CD4-positive, alpha-beta T cell treated with Interleukin-1 beta for 1 hour (primary cell): Measurements from ENCODE around the gene RASIP1.
"Not testable (repeated sequence)": the region's sequence is repeated elsewhere in the genome, so short reads cannot be mapped to it uniquely, and the experiment has no call there.

Experiments used
- DNase-seq, 2 donors: peaks; one replicate each; pipeline ENCODE4 v3.0.0-alpha.2; 2020 to 2022

Gene RASIP1

DNA sequence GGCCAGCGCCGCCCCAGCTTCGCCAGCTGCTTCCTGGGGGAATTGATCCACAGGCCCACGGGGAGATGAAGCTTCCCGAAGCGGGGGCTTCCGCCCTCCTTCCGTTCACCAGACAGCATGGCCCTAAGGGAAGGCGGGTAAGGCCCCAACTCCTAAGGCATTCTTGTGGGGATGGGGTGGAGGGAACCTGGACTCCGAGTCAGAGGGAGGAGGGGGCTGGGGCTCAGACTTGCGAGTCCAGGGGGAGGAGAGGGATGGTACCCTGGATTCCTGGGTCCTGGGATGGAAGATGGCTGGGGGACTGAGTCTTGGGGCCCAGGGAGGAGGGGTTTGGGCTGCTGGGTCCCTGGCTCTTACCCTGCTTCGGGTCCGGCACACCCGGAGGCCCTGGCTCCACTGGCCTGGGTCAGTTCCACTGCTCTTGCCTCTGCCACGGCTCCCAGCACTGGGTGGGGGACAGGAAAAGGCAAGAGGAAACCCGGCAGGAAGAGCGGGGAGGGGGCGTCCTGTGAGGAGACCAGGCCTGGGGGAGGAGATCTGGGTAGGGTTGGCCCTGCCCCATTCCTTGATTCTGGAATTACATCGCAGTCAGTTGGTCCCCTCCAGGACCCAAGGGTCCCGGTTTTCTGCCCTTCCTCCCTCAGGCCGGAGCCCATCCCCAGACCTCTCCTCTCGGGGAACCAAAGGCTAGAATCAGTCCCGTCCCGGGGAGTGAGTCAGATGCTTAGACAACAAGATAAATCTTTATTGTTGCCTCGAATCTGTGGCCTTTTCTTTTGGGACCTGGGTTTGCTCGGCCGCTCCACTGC is at the start of gene RASIP1:
RASIP1 (minus strand) TSS at position 447 of the 809 bp plus-strand sequence; CDS start at position 119, 328 bp downstream.
- no peak for DNase-seq

GRCh38 chr19:48787331-48787730 is 46.9 kb upstream of the RASIP1 start:
- not testable (repeated sequence) for DNase-seq

- DNase-seq: not testable (repeated sequence)
Measured at GRCh38 chr19:48786422-48786821, 46.0 kb upstream of the RASIP1 start.

GRCh38 chr19:48784527-48784926 is 44.1 kb upstream of the RASIP1 start:
- DNase-seq: no peak

DNA sequence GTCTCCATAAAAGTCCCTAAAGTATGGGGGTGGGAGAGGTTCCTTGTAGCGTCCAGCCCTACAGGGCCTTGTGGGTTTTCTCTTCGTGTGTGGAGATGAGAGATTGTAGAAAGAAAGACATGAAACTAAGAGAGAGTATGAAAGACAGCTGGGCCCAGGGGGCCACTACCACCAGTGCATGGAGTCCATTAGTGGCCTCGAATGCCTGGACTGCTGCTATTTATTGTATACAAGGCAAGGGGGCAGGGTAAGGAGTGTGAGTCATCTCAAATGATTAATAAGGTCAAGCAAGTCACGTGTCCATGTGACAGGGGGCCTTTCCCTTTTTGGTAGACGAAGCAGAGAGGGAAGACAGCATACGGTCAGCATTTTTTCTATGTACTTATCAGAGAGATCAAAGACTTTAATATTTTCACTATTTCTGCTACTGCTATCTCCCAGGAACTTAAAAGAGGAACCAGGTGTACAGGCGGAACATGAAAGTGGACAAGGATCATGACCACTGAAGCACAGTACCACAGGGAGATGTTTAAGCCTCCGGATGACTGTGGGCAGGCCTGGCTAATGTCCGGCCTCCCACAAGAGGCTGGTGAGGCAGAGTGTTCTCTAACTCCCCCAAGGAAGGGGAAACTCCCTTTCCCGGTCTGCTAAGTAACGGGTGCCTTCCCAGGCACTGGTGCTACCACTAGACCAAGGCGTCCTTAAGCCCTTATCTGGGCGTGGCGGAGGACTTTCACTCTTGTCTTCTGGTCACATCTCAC is 40.4 kb upstream of the RASIP1 start:
- peak; percentile 10 to 45 for DNase-seq

- DNase-seq: no peak
Measured at GRCh38 chr19:48779636-48780035, 39.2 kb upstream of the RASIP1 start.

DNA sequence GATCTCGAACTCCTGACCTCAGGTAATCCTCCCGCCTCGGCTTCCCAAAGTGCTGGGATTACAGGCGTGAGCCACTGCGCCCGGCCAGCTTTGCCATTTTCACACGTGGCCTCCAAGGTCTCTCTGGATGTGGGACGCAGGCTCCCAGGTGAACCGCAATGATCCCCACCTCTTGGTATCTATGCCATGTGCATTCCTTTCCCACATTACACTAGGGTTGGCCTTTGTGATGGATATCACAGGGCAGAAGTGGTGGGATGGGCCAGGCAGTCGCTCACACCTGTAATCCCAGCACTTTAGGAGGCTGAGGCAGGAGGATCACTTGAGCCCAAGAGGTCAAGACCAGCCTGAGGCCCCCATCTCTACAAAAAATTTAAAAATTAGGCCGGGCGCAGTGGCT is 37.3 kb upstream of the RASIP1 start:
- no peak for DNase-seq

GRCh38 chr19:48777139-48777538 is 36.7 kb upstream of the RASIP1 start:
- DNase-seq: no peak

DNA sequence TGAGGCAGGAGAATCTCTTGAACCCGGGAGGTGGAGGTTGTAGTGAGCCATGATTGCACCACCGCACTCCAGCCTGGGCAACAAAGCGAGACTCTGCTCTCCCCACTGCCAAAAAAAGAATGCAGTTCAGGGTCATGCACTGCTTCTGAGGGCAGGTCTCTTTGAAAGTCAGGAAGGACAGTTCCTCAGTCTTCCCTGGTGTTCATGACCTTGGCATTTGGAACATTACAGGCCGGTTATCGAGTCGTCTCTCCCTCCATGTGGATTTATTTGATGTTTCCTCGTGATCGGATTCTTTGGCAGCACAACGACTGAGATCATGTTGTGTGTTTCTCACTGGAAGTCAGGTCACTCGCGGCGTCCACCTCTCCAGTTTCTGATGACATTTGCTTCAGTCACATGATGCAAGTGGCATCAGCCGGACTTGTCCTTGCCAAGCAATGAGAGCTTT is 32.1 kb upstream of the RASIP1 start:
- DNase-seq: no peak

- no peak for DNase-seq
Measured at GRCh38 chr19:48770734-48771472, 30.5 kb upstream of the RASIP1 start.

DNA sequence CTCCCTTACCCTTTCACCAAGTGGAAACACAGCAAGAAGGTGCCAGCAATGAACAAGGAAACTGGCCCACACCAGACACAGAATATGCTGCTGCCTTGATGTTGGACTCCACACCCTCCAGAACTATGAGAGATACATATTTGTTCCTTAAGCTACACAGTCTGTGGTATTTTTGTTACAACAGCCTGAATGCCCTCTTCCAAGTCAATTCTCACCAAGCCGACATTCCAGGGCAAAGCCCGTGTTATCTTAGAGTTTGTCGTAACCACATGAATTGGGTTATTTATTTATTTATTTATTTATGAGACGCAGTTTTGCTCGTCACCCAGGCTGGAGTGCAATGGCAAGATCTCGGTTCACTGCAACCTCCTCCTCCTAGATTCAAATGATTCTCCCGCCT is 29.9 kb upstream of the RASIP1 start:
- DNase-seq: no peak

- no peak for DNase-seq
Measured at GRCh38 chr19:48768994-48769713, 28.7 kb upstream of the RASIP1 start.

DNA sequence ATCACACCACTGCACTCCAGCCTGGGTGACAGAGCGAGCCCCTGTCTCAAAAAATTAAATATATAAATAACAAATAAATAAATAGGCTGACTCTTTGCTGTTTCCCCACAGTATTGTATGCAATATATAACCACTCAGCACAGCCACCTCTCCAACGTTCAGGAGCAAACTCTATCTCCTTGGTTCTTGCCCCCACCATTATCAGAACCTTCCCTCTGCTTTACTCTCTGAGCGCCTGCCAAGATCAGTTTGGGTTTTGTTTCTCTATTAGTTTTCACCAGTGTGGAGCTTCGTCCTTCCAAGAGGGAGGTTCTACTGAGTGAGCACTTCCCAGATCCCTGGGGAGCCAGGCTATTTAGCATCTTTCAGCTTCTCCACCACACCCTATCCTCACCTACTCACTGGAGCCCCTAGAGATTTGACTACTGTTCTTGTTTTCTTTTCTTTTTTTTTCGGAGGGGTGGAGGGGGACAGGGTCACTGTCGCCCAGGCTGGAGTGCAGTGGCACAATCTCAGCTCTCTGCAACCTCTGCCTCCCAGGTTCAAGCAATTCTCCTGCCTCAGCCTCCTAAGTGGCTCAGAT is 27.9 kb upstream of the RASIP1 start:
- DNase-seq: not testable (repeated sequence)

GRCh38 chr19:48765816-48766215 is 25.4 kb upstream of the RASIP1 start:
- not testable (repeated sequence) for DNase-seq

DNA sequence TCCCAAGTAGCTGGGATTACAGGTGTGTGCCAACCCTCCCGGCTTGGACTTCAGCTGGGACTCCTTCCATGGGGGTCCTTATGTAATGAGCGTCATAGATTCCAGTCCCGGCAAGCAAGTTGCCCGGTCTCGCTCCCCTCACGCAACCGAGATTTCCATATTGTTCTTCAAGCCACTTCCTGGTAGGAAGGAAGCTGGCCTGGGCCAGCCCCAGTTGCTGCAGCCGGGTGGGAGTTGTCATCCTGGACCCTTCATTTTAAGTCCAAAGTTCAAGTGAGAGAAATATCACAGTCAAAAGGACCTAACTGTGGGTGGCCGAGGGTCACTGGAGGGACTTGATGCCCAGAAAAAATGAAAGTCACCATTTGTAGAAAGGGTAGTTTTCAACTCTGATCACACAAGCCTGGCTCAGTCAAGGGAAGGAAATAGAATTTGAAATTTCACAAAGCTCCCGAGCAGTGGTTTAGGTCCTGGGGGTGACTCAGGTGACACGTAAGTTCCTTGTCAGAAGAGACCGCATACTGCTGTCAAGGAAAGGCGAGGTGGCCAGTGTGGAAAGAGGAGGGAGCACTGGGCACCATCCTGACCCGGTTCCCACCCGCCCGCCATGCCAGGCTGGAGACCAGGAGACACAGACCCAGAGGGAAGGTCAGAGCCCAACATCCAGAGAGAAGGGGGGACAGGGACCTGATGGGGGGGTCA is 20.2 kb upstream of the RASIP1 start:
- no peak for DNase-seq

GRCh38 chr19:48757741-48758144 is 17.3 kb upstream of the RASIP1 start:
- DNase-seq: no peak

DNA sequence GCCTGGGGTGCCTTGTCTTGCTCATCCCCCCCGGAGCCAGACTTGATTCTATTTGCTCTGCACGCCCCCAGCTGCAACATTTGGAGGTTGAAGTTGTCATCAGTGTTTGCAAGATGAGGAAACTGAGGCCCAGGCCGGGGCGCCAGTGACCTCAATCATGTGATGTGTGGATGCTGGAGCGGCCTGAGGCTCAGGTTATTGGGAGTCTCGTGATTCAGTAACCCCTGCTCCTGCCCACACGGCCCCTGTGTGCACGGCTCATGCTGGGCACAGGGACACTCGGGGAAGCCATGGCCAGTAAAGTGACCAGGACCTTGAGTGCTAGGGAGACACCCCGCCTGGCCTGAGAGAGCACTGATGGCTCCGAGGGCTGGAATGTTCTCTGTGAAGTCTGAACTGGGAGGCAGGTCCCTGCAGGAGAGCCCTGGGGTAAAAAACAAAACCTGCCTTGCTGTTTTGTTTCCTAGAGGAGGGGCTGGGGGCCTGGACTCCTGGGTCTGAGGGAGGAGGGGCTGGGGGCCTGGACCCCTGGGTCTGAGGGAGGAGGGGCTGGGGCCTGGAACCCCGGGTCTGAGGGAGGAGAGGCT is 16.8 kb upstream of the RASIP1 start:
- no peak for DNase-seq

GRCh38 chr19:48756686-48757085 is 16.3 kb upstream of the RASIP1 start:
- no peak for DNase-seq

DNA sequence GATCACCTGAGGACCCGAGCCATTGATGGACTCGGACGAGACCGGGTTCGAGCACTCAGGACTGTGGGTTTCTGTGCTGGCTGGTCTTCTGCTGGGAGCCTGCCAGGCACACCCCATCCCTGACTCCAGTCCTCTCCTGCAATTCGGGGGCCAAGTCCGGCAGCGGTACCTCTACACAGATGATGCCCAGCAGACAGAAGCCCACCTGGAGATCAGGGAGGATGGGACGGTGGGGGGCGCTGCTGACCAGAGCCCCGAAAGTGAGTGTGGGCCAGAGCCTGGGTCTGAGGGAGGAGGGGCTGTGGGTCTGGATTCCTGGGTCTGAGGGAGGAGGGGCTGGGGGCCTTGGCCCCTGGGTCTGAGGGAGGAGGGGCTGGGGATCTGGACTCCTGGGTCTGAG is 15.8 kb upstream of the RASIP1 start:
- DNase-seq: no peak

DNA sequence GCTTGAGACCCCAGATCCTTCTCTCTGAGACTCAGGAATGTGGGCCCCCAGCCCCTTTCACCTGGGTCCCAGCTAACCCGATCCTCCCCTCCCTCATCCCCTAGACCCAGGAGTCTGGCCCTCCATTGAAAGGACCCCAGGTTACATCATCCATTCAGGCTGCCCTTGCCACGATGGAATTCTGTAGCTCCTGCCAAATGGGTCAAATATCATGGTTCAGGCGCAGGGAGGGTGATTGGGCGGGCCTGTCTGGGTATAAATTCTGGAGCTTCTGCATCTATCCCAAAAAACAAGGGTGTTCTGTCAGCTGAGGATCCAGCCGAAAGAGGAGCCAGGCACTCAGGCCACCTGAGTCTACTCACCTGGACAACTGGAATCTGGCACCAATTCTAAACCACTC is 15.4 kb upstream of the RASIP1 start:
- no peak for DNase-seq

GRCh38 chr19:48755084-48755641 is 14.8 kb upstream of the RASIP1 start, which contains the start of gene FGF21:
Gene FGF21, plus strand, starts transcription at chr19:48755524. Its CDS starts 713 bp downstream, at chr19:48756237.
- DNase-seq: no peak
